Psoas muscle (tissue), 8 donors: ENCODE results near the gene FAM107B. TPM values are rescaled to one million over a fixed set of nuclear protein-coding genes. Genes with fewer than 3 reads are reported as not detected.

Experiments used
- ATAC-seq, 4 donors: fragments of 200-7000 bp; cut with Tn5 transposase; one replicate each; pipeline ENCODE4 v1.9.1; 2020; ENCODE audit warnings: moderate library complexity in 3 of 4, mild to moderate bottlenecking in 2 of 4
- DNase-seq, 2 donors: peaks; one replicate each; pipeline ENCODE4 v3.0.0-alpha.2; 2020
- H3K27ac ChIP-seq: fragments of 200-600 bp; one replicate; pipeline ENCODE4 v1.8.0; 2022
- H3K27me3 ChIP-seq, 3 donors: fragments of 200-600 bp in 1 of 3; one replicate each; pipeline versions ENCODE4 v1.6.1 to v1.8.0; 2013 to 2022; ENCODE audit warnings: low read length in 2 of 3, mild to moderate bottlenecking in 2 of 3, moderate library complexity in 1 of 3; ENCODE audit not compliant: insufficient read depth in 3 of 3
- H3K36me3 ChIP-seq, 2 donors: fragments of 200-600 bp in 1 of 2; one replicate each; pipeline versions ENCODE4 v1.6.1 to v1.8.0; 2013 to 2022; ENCODE audit warnings: low read depth in 1 of 2, mild to moderate bottlenecking in 1 of 2, moderate library complexity in 1 of 2; ENCODE audit not compliant: insufficient read depth in 1 of 2
- H3K4me1 ChIP-seq: fragments of 200-600 bp; one replicate; pipeline ENCODE4 v1.8.0; 2022
- H3K4me3 ChIP-seq: fragments of 200-600 bp; one replicate; pipeline ENCODE4 v1.8.0; 2022; ENCODE audit warnings: mild to moderate bottlenecking
- H3K9me3 ChIP-seq: fragments of 200-600 bp; one replicate; pipeline ENCODE4 v1.8.0; 2022
- CTCF ChIP-seq: fragments of 200-600 bp; IDR thresholded peaks from one replicate; pipeline ENCODE4 v1.8.0; 2022; ENCODE audit warnings: antibody characterized with exemption
- WGBS, 3 donors: extraction: QIAGEN DNeasy Blood & Tissue Kit; methylation state at CpG; one replicate each; pipeline versions ENCODE4 v1.1.6 to v1.1.7; 2013; 5-methylcytosine and 5-hydroxymethylcytosine counted together
- intact Hi-C, 2 donors: fragments of 100-400 bp; cut with DNase I; formaldehyde crosslinking; loops; one replicate each; pipeline versions ENCODE4 v1.11.0 to v1.14.2; 2022
- polyA plus RNA-seq, 3 donors: library from polyadenylated mRNA; stranded (reverse); fragments of 200-250 nt; gene quantifications; one replicate each; pipeline ENCODE4 v1.2.3, GENCODE V29; 2013
- total RNA-seq, 4 donors: library from RNA; stranded (reverse); fragmentation: NEBNext Ultra II Directional in 2 of 4; extraction: Animal tissue kit (Norgen Biotek cat#: 25700) in 2 of 4; gene quantifications; one replicate each; pipeline versions ENCODE4 v1.2.1 to v1.2.4, GENCODE V29; 2021 to 2023
- donor health status: healthy with polysubstance abuse.
- donor health status: DM: no; HTN: no; CAD: no; lungs with moderate emphysema.
- donor health status: Bipolar disorder and iron deficiency.
- donor health status: healthy.
- donor health status: DM: yes; HTN: yes; CAD: no.
- donor health status: DM: no; HTN: no; CAD: no.
- donor health status: DM: no; HTN: no; CAD: no.
- donor health status: DM: yes; HTN: yes; CAD: no.

Gene FAM107B
- total and polyA plus RNA-seq, 7 donors: 1.0 to 3.1 (median 1.8) TPM

- WGBS, 3 donors: 89 to 93% (median 92%) methylated on average over 15 of the region's 15 CpGs
- Histone ChIP-seq H3K4me3 (no peak overlapping the region), H3K27me3 (no peaks in the 10 kb centered on the region), H3K4me1 (no peaks in the 10 kb centered on the region), H3K9me3 (no peaks in the 10 kb centered on the region), H3K27ac (no peak overlapping the region), H3K36me3 (no peaks in the 10 kb centered on the region)
- ATAC-seq (no peak), DNase-seq (no peak)
- TF ChIP-seq CTCF: no peak
- intact Hi-C loops: no loop called here
Observed at GRCh38 chr10:14612873-14613587, 161.7 kb downstream of the FAM107B start.

DNA sequence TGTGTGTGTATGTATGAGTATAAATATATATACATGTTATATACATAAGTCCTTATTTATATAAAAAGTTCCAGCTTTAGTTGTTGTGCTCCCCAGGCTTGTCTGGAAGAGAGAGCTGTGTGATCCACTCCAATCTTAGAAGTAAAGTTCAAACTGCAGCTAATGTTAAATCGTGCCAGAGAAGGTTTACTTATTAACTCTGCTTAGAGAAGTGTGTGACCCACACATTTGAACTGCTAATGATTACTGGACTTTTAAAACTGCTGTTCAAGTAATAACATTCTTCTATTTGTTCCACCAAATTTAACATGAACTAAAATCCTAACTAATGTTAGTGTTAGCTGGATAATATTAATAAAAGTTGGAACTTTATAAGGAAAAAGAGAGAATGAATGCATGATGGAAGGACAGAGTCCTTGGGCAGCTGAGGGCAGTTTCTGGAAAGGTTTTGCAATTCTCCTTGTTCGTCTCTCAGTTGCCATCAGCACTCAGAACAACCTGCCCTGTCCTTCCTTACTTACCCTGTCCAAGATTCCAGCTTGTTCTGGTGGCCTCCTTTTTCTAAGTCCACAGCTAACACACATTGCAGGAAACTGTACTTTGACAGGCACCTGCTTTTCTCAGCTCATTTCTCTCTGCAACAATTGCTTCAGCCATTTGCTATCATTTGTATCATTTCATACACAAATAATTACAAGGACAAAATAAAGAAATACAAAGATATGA, 162.6 kb downstream of the FAM107B start:
- DNase-seq (no peak), ATAC-seq (no peak)
- no peaks in the 10 kb centered on the region for H3K36me3 ChIP-seq
- no peak overlapping the region for H3K4me3 ChIP-seq
- 20 to 21% (median 21%) methylated on average over 2 of the region's 2 CpGs for WGBS, 3 donors
- H3K4me1 ChIP-seq: no peaks in the 10 kb centered on the region
- H3K27ac ChIP-seq: no peak overlapping the region
- no peaks in the 10 kb centered on the region for H3K9me3 ChIP-seq
- no peak for TF ChIP-seq CTCF
- intact Hi-C loops: no loop called here
- no peaks in the 10 kb centered on the region for H3K27me3 ChIP-seq

GRCh38 chr10:14609178-14609577, 165.5 kb downstream of the FAM107B start:
- H3K27me3 ChIP-seq: no peaks in the 10 kb centered on the region
- peaks cover 3% of the 10 kb centered on the region for H3K4me1 ChIP-seq
- H3K27ac ChIP-seq: no peak overlapping the region
- no peak for ATAC-seq
- WGBS, 3 donors: 86 to 90% (median 87%) methylated on average over 1 of the region's 1 CpG
- no peak overlapping the region for H3K4me3 ChIP-seq
- intact Hi-C loops: no loop called here
- TF ChIP-seq CTCF: no peak
- H3K36me3 ChIP-seq: no peaks in the 10 kb centered on the region
- DNase-seq: no peak
- H3K9me3 ChIP-seq: no peaks in the 10 kb centered on the region

GRCh38 chr10:14608381-14609001, 166.2 kb downstream of the FAM107B start:
- Histone ChIP-seq H3K9me3 (no peaks in the 10 kb centered on the region), H3K27ac (no peak overlapping the region), H3K4me3 (no peak overlapping the region), H3K4me1 (peaks cover 4% of the 10 kb centered on the region), H3K27me3 (no peaks in the 10 kb centered on the region), H3K36me3 (no peaks in the 10 kb centered on the region)
- TF ChIP-seq CTCF: no peak
- intact Hi-C loops: no loop called here
- DNase-seq (peak in 1 of 2 donors; percentile 18), ATAC-seq (no peak)
- WGBS, 3 donors: 59 to 73% (median 69%) methylated on average over 4 of the region's 4 CpGs
